Activated T-helper 1 cell treated with Interleukin-2 at 50 U/mL for 16 hours (primary cell): ENCODE data around the gene MAD1L1.
"Not testable (repeated sequence)": the region's sequence is repeated elsewhere in the genome, so short reads cannot be mapped to it uniquely, and the experiment has no call there.

ENCODE experiments used
- DNase-seq: peaks from one replicate; pipeline ENCODE4 v3.0.0-alpha.2; 2020; ENCODE audit warnings: low read depth

Gene MAD1L1

GRCh38 chr7:1863091-1863900 lies 369.4 kb downstream of the MAD1L1 start:
- no peak for DNase-seq

DNA sequence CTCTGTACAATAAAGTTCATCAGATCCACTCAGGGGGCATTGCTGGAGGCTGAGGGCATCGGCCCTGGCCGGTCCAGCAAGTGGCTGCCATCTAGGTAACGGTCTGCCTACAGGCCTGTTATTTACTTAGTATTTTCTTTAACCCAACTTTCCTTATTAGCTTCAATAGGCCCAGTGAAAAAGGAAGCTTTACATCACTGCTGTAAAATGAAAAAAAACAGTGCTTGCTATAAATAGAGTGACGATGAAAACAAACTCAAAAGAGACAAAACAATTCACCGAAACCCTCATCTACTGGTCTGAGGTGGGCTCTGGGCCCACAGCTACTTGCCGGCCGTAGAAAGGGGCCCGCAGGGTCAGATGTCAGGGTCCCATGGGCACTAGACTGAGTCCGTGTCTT lies 370.2 kb downstream of the MAD1L1 start:
- DNase-seq, result no peak

GRCh38 chr7:1861799-1862458 lies 370.8 kb downstream of the MAD1L1 start:
- no peak for DNase-seq

GRCh38 chr7:1860881-1861798 lies 371.6 kb downstream of the MAD1L1 start:
- not testable (repeated sequence) for DNase-seq

DNA sequence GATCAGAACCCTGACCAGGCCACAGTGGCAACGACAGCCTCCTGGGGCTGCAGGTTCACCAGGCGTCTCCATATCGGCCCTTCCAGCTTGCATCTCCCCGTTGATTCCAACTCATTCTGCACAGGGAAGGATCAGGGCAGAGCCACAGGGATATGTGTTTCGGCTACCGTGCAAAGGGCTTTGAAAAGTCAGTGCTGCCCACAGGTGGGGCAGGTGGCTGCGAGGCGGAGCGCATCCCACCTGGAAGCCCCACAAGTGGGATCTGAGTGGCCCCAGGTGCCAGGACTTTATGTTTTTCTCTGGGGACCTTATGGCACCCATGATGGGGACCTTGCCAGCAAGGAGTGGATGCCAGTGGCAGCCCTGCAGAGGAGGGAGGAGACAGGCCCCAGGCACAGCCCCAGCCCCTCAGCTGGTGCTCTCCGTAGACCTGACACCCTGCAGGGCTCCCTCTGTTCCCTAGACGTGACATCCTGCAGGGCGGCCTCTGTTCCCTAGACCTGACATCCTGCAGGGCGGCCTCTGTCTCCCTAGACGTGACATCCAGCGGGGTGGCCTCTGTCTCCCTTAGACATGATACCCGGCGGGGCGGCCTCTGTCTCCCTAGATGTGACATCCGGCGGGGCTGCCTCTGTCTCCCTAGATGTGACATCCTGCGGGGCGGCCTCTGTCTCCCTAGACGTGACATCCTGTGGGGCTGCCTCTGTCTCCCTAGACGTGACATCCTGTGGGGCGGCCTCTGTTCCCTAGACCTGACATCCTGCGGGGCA lies 373.3 kb downstream of the MAD1L1 start:
- DNase-seq, result no peak

GRCh38 chr7:1858435-1859265 lies 374.1 kb downstream of the MAD1L1 start:
- no peak for DNase-seq

- no peak for DNase-seq
Measured at GRCh38 chr7:1857487-1858421, 375.0 kb downstream of the MAD1L1 start.

- no peak for DNase-seq
Measured at GRCh38 chr7:1856888-1857441, 375.8 kb downstream of the MAD1L1 start.

- DNase-seq, result no peak
Measured at GRCh38 chr7:1856161-1856887, 376.4 kb downstream of the MAD1L1 start.

DNA sequence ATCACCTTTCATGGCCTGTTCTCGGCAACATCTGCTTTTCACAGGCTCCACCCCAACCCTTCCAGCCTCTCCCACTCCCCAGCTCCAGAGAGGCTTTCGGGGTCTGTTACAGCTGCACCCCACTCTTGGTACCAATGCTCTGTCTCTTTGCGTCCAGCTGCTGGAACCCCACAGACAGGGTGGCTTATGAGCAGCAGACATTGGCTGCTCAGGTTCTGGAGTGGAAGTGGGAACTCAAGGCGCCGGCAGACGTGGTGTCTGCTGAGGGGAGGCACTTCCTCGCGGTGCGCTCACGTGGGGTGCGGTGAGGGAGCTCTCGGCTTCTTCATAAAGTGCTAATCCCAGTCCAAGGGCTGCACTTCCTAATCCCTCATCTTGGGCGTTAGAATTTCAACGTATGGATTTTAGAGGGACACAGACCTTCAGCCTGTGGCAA lies 377.0 kb downstream of the MAD1L1 start:
- DNase-seq, result no peak

DNA sequence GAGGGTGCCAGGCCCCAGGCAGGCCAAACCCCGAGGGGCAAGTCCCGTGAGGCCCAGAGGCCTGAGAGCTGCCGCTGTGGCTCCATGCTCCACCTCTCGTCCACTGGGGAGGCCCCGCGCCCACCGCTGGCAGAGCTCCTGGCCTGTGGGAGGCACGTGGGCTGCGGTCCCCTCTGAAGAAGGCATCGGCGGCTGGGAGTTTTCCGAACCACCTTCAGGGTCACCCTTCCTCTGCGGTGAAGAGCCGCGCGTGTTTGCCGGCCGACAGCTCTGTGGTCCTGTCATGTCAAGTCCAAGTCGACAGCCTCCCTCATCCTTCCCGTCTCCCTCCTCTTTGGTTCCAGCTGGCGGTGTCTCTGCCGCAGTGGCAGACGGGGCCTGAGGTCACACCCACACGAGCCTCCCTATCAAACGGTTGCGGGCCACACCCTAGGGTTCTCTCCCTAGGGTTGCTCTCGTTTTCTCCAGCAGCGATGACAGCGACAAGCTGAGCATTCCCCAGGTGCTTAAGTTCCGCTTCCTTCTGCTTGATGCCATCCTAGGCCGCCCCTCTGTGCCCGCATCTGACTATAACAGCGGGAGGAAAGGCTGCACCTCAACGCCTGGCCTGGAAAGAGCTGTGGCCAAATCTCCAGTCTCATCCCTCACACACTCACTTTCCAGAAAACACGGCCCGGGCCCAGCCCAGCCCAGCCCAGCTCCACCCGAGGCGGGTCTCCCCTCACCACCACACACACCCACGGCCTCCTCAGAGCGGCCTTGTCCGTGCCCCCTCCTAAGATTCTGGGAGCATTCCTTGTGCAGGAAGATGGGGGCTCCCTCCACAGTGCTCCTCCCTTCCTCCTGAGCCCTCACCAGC lies 377.6 kb downstream of the MAD1L1 start:
- DNase-seq, result no peak

GRCh38 chr7:1853986-1854865 lies 378.5 kb downstream of the MAD1L1 start:
- no peak for DNase-seq

- DNase-seq, result no peak
Measured at GRCh38 chr7:1853431-1853985, 379.2 kb downstream of the MAD1L1 start.

- DNase-seq, result no peak
Measured at GRCh38 chr7:1852517-1853430, 380.0 kb downstream of the MAD1L1 start.
